Activated T-cell treated with anti-CD3 and anti-CD28 coated beads, Interleukin-2, amount 50 U/mL, for 48 hours (primary cell): ENCODE results near the gene SCAMP4.

Experiments used
- DNase-seq, 2 experiments: peaks; one replicate each; pipeline ENCODE4 v3.0.0-alpha.2; 2020

Gene SCAMP4

GRCh38 chr19:1942078-1942933 is 37.1 kb downstream of the SCAMP4 start:
- peak; percentile 80 to 84 for DNase-seq

DNA sequence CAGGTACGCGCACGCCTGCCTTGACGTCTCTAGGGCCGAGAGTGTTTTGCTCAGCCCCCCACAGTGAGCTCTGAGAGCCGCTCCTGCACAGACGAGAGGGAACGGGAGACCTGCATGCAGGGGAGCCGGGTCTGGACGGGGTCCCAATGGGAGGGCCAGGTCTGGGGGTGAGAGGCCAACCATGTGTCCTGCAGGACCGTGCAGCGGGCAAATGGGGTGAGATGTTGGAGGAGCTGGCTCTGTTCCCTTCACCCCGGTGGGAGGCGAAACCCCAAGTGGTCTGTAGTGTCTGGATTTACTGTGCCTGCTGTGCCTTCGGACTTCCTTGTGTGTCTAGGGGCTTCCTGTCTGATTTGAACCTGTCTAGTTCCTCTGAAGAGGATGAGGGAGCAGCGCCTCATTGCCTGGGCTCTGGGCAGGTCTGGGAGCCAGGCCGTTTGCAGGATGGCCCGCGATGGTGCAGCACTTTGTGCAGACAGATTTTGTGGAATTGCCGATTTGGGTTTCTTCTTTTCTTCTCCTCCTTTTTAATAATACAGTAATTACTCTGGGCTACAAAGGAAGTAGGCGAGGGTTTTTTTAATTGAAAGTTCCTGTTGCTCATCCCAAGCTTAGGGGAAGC is 37.8 kb downstream of the SCAMP4 start:
- DNase-seq, result no peak

- DNase-seq, result no peak
Observed at GRCh38 chr19:1943661-1944087, 38.5 kb downstream of the SCAMP4 start.

DNA sequence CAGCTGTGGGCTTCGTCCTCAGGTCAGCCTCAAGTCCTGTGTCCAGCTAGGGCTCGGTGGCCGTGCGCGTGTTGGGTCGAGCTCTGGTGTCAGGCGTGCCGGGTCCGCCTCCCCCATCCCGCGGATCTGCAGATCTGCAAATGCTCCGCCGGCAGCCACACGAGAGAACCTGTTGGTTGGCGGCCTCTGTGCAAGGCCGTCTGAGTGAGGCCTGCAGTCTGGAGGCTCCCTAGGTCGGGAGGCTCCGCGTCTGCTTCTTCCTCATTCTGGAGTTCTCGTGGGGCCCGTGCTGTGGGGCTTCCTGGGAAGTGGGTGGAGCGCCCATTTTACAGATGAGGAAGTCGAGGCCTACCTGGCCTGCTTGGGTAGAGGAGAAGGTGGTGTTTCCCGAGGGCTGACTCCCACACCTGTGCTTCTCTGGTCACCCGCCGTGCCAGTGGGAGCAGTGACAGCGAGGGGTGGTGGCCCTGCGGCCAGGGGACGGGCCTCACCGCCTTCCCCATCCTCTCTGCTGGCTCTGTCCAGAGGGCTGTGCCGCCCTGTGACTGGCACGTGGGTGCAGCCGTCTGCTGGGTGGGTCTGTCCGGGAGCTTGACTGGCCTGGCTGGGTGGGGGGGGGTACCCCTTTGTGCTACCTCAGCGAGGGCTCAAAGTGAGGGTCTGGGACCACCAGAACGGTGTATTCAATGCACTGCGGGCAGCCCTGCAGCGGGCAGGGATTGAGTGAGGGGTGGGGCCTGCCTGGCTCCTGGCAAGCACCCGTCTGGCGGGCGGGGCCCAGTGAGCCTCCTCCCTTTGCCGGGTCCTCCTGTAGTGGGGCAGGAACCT is 39.1 kb downstream of the SCAMP4 start:
- no peak for DNase-seq

- DNase-seq, result no peak
Observed at GRCh38 chr19:1944916-1945561, 39.8 kb downstream of the SCAMP4 start.

- DNase-seq, result peak; percentile 45
Observed at GRCh38 chr19:1945899-1946298, 40.7 kb downstream of the SCAMP4 start.

DNA sequence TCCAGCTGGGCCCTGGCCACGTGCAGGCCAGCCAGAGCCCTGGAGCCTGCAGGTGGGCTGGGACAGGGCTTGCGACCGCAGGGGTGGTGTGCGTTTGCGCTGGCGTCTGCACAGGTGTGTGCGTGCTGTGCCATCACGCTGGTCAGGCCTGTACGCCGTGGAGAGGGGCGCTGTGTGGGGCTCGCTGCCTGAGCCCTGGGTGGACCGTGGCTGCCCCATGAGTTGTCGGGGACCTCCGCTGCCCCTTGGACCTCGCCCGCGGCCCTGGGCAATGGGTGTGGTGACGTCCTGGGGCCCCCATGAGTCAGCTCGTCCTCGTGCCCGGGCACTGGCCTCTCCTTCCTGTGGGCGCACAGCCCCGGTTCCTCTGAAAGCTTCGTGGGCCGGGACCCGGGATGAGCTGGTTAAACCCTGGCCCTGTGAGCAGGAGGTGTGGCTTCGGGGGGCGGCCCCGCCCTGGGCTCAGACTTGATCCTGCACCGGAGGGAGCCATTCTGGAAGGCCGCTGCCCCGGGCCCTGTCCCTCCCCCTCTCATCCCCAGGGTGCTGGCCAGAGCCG is 42.5 kb downstream of the SCAMP4 start:
- no peak for DNase-seq

GRCh38 chr19:1949304-1950101 is 44.3 kb downstream of the SCAMP4 start:
- no peak for DNase-seq

GRCh38 chr19:1950640-1951039 is 45.4 kb downstream of the SCAMP4 start:
- DNase-seq, result no peak

- no peak for DNase-seq
Observed at GRCh38 chr19:1952635-1953034, 47.4 kb downstream of the SCAMP4 start.

DNA sequence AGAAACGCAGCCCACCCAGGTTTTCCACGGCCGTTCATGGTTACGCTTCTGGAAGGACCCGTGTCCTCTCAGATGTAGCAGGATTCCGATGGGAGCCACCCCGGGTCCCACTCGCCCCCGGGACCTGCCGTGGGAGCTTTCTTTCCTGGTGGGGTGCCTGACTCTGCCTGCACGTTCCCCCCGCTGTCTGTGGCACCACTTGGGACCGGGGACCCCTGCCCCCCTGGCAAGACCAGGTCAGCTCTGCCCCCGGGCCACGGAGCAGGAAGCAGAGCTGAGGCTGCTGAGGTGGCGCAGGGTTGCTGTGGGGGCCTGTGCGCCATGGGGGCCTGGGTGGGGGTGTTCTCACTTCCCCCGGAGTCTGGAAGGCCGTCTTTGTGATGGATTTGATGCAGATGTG is 47.8 kb downstream of the SCAMP4 start:
- no peak for DNase-seq

DNA sequence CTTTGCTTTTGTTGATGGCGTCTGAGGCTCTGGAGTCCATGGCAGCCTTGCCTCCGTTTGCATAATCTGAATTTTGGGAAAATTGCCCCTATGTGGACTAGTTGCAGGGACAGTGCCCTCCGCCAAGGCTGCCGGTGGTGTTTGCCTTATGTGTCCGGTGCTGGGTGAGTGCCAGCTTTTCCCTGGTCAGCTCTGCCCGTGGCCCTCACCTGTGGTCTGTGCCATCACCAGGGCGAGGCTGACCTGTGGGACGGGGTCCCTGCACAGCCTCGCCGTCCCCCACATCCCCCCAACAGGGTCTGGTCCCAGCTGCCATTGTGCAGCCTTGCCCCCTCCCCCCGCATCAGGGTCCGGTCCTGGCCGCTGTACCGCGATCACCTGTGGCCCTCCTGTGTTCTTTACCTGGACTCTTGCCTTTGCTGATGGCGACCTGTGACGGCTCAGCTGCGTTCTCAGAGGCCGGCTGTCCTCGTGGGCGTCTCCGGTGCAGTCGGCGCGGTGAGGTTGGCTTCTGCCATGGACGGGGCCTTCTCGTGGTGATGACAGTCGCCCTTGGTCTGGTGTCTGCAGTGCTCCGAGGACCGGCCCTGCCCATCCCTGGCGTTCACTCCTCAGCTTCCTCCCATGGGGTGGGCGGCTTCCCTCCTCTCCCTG is 48.4 kb downstream of the SCAMP4 start:
- DNase-seq, result no peak

GRCh38 chr19:1954532-1954933 is 49.3 kb downstream of the SCAMP4 start:
- DNase-seq, result no peak

DNA sequence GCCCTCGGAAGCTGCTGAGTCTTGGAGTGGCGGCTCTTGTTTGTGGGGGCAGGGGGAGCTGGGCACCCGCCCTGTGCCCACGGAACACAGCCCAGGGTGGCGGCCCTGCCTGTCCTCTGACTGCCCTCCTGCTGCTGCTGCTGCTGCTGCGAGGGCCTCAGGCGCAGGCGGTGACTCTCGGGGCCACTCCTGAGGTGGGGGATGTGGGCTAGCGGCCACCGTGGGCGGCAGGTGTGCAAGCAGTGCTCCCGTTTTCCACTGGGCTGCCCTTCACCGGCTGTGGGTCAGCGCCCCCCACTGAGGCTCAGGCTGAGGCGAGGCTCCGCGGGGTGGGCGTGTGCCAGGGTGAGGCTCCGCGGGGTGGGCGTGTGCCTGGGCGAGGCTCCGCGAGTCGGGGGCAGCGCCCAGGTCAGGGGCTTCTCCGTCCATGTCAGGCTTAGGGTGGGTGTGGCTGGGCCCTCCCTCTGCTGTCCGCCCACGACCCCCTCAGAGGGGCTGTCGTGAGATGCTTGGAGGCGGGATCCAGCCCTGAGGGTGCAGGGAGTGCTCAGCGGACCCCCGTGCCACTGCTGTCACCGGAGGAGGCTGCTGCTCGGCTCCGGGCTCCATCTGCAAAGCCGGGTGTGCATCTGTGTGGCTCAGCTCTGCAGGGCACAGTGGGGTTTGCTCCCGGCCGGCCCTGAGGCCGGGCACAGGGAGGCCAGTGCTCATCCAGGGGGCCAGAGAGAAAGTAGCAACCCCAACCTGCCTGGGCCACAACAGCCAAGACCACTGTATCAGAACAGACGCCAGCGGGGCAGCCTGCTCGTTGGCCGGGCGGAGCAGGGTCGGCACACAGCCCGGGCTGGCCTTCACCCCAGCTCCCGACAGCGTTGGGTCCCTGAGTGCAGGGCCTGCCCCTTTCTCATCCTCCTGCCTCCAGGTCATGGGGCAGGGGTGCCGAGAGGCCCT is 50.2 kb downstream of the SCAMP4 start:
- no peak for DNase-seq

GRCh38 chr19:1956122-1956494 is 50.9 kb downstream of the SCAMP4 start:
- DNase-seq, result no peak

- DNase-seq, result no peak
Observed at GRCh38 chr19:1956868-1957492, 51.8 kb downstream of the SCAMP4 start.

GRCh38 chr19:1957562-1958248 is 52.5 kb downstream of the SCAMP4 start:
- DNase-seq, result no peak

- no peak for DNase-seq
Observed at GRCh38 chr19:1959928-1960589, 54.9 kb downstream of the SCAMP4 start.
